Neural progenitor cell (in vitro differentiated cells): ENCODE data around the gene TRIM73.
"Not testable (repeated sequence)": the region's sequence is repeated elsewhere in the genome, so short reads cannot be mapped to it uniquely, and the experiment has no call there.

Experiments
- EZH2 ChIP-seq: fragments of 200-600 bp; sonication (generic); IDR thresholded peaks from 2 replicates; pipeline ENCODE4 v1.6.1; 2017; ENCODE audit warnings: antibody characterized with exemption, mild to moderate bottlenecking, moderate library complexity
- TF ChIP-seq, protein P1 (sequence below): fragments of 200-600 bp; sonication (generic); IDR thresholded peaks from 2 replicates; pipeline ENCODE4 v1.5.1; 2017; ENCODE audit warnings: antibody characterized with exemption, mild to moderate bottlenecking

DNA sequence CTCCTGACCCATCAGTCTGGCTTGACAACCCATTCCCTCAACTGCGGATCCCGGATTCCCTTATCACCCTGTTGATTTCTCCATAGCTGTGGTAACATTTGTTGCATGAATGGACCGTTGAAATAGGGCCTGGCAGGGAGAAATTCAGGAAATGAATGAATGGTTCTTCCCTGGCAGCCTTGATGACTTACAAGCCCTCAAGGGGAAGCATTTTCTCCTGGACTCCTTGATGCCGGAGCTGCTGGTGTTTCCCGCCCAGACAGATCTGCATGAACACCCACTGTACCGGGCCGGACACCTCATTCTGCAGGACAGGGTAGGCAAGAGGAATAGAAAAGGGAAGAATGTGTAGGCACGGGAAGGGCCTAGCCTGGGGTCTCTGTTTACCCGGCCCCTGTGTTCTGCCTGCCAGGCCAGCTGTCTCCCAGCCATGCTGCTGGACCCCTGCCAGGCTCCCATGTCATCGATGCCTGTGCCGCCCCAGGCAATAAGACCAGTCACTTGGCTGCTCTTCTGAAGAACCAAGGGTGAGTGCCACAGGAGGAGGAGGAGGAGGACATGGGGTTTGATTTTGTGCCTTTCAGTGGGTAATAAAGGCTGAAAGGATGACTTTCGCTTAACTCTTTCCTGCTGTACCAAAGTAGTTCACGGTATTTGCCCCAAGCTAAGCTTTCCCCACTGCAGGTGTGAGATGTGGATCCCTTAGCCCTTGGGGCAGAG, 19.4 kb downstream of the TRIM73 start:
- not testable (repeated sequence) for TF ChIP-seq EZH2
- TF ChIP-seq, protein P1, sequence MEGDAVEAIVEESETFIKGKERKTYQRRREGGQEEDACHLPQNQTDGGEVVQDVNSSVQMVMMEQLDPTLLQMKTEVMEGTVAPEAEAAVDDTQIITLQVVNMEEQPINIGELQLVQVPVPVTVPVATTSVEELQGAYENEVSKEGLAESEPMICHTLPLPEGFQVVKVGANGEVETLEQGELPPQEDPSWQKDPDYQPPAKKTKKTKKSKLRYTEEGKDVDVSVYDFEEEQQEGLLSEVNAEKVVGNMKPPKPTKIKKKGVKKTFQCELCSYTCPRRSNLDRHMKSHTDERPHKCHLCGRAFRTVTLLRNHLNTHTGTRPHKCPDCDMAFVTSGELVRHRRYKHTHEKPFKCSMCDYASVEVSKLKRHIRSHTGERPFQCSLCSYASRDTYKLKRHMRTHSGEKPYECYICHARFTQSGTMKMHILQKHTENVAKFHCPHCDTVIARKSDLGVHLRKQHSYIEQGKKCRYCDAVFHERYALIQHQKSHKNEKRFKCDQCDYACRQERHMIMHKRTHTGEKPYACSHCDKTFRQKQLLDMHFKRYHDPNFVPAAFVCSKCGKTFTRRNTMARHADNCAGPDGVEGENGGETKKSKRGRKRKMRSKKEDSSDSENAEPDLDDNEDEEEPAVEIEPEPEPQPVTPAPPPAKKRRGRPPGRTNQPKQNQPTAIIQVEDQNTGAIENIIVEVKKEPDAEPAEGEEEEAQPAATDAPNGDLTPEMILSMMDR, result not testable (repeated sequence)
